GM10248 (cell line): Measurements from ENCODE around the gene RTP3.

Experiments
- CTCF ChIA-PET: fragments of 300-600 bp; sonication (Branson Sonifier 250); formaldehyde crosslinking; extraction: SDS; loops from one replicate; lab custom pipeline; 2021; ENCODE audit warnings: antibody characterized with exemption; lab: Yijun Ruan, JAX
- POLR2A ChIA-PET: fragments of 350-650 bp; sonication (Branson Sonifier 250); formaldehyde crosslinking; extraction: SDS; loops from one replicate; lab custom pipeline; 2020; ENCODE audit warnings: antibody characterized with exemption; lab: Yijun Ruan, JAX
- DNase-seq: peaks from one replicate; pipeline ENCODE4 v3.0.0; 2012; ENCODE audit errors: extremely low spot score
- TF ChIP-seq, protein P1 (sequence below): IDR thresholded peaks from 2 replicates; pipeline ENCODE4 v1.5.1; 2012; ENCODE audit warnings: mild to moderate bottlenecking, low read depth; ENCODE audit errors: extremely low read depth, missing control alignments, control extremely low read depth

Gene RTP3

DNA sequence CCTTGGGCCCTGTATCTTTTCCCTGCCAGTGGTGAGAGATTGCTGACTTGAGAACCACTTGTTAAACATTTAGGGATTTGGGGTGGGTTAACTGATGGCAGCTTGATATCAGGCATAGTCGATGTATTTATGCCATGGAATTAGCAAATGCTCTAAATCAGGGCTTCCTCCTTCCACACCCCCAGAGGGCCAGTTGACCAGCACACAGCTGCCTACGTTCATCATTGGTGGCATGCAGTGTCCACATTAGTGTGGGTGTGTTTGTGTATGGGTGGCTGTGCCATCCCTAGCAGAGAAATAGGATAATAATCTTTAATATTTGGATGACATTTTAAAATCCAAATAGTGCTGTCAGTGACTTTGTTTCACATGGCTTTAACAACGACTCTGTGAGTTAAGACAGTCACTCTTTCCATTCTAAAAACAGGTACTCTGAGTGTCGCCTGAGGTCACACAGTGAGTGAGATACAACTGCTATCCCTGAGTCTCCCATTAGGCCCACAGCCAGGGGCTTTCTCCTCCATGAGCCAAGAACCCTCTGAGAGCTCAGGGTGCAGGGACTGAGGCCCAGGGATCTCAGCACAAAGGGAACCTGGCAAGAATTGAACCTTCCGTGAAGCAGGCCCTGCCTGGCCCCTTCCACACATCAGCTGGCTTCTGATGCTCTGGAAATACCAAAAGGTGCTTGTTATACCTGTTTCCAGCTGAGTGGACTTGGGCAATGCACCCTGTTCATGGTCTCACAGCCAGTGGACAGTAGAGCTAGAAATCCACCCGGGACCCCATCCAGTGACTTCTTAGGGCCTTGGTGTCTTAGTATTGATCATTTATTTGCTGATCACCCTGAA is 28.8 kb upstream of the RTP3 start:
- POLR2A ChIA-PET = no interaction called here
- CTCF ChIA-PET = interaction anchor here (1.2 to 7.3 kb wide), 3 partner anchors 11 to 25 kb away, joined by 3 to 44 read pairs (median 5); no protein-coding TSS in a partner anchor
- no peak for DNase-seq
- TF ChIP-seq, protein P1, sequence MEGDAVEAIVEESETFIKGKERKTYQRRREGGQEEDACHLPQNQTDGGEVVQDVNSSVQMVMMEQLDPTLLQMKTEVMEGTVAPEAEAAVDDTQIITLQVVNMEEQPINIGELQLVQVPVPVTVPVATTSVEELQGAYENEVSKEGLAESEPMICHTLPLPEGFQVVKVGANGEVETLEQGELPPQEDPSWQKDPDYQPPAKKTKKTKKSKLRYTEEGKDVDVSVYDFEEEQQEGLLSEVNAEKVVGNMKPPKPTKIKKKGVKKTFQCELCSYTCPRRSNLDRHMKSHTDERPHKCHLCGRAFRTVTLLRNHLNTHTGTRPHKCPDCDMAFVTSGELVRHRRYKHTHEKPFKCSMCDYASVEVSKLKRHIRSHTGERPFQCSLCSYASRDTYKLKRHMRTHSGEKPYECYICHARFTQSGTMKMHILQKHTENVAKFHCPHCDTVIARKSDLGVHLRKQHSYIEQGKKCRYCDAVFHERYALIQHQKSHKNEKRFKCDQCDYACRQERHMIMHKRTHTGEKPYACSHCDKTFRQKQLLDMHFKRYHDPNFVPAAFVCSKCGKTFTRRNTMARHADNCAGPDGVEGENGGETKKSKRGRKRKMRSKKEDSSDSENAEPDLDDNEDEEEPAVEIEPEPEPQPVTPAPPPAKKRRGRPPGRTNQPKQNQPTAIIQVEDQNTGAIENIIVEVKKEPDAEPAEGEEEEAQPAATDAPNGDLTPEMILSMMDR = no peak

DNA sequence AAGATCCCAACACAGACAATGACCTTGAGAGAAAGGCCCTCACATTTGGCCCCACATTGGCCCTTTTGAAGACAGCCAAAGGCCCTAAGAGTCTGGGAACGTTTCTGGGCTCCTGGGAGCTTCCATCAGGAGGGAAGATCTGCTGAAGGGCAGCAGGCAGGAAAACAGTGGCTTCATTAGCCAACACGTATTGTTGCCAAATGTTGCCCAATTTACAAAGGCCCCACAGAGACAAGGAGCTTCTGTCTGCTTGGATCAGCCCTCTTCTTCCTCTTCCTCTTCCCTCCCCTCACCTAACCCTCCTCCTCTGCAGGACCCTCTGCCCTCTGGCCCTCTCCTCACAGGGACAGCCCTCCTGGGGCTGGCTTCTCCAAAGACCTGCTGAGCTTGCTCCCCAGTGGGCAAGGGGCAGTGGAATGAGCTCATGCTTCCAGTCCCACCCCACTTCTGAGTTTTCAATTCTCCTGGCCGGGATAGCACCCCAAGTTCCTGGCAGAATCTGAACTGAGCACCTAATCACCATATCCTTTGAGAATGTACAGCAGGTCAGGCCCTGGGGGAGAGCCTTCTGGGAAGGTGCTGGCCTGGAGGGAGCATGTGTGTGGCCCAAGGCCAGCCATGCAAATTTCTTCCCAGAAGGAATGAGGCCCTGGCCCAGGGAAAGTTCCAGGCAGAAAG is 28.0 kb upstream of the RTP3 start:
- ChIA-PET POLR2A (no interaction called here), CTCF (interaction anchor here (1.2 to 7.3 kb wide), 3 partner anchors 10 to 20 kb away, joined by 3 to 44 read pairs (median 11); no protein-coding TSS in a partner anchor)
- TF ChIP-seq, protein P1 = no peak
- no peak for DNase-seq

DNA sequence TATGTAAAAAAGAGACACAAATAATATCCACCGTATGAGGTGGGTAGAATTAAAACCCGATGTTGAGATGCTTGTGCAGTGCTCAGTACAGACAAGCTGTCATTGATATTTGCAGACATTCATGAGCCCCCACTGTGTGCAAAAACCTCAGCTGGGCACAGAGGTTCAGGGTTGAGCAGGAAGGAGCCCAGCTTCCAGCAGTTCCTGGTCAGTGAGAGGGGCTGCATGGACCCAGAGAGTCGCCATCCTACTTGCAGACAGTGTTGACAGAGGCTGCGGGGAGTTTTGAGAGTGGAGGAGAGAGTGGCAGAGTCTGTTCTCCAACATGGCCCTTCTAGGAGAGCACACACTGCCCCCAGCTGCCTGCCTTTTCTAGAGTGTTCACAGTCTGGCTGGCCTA is 26.9 kb upstream of the RTP3 start:
- ChIA-PET POLR2A (no interaction called here), CTCF (interaction anchor here (2.0 to 7.3 kb wide), 2 partner anchors 18 to 21 kb away, joined by 11 to 44 read pairs; no protein-coding TSS in a partner anchor)
- TF ChIP-seq, protein P1 = no peak
- no peak for DNase-seq

DNA sequence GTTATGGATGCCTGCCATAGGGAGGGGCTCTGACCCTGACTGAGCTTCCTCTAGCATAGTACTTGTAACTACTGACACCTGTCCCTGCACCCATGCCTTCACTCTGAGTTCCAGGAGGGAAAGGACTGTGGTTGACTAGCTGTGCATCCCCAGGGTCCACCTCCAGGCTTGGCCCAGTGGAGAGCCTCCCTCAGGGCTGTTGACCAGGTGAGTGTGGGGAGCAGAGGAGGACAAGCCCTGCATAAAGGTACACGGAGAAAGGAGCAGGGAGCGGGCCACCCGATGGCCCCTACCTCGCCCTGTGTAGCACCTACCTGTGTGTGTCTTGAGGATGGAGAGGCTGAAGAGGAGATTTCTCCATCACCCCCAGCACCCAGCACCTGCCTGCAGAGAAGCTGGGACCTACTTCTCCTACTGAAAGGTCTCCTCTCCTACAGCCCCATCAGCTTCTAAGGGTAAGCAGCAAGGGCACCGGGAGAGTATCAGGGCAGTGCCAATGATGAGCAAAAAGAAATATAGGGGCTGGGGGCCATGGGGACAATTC is 26.3 kb upstream of the RTP3 start:
- TF ChIP-seq, protein P1 = no peak
- ChIA-PET CTCF (interaction anchor here (1.4 to 7.3 kb wide), 3 partner anchors 10 to 22 kb away, joined by 3 to 44 read pairs (median 11); no protein-coding TSS in a partner anchor), POLR2A (no interaction called here)
- DNase-seq = no peak

DNA sequence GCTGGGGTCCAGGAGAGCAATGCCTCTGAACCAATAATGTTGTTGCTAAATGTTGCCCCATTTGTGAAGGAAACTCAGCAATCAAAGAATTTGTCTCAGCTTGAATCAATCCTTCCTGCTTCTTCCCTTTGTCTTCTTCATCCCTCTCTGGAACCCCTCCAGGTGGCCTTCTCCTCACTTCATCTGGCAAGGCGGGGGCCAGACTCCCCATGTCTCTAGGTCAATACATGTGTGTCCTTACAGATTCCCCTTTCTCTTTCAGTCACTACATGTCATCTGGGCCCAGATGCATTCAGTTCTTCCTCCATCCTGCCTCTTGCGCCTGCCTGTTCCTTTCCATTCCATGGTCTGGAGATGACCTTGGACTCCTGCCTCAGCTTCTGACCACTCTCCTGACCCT is 25.0 kb upstream of the RTP3 start:
- ChIA-PET CTCF (interaction anchor here (1.3 to 7.3 kb wide), 5 partner anchors 11 to 29 kb away, joined by 3 to 44 read pairs (median 4); no protein-coding TSS in a partner anchor), POLR2A (no interaction called here)
- DNase-seq = no peak
- TF ChIP-seq, protein P1 = no peak

DNA sequence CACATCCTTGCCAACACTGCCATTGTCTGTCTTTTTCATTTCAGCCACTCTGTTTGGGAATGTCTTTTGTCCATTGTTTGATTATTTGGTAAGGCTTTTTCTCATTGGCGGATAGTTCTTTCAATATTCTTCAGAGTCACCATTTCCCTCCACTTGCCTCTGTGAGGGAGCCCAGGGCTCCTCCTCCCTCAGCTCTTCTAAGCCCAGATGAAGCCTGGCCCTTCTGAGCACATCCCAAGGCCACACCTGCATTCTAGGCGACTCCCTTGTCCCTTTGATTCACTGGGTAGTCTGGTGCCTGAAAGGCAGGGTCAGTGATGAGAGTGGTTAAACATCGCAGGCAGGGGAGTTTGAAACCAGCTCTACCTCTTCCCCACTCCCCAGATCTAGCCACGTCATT is 20.6 kb upstream of the RTP3 start:
- no peak for DNase-seq
- POLR2A ChIA-PET = no interaction called here
- CTCF ChIA-PET = interaction anchor here (1.2 to 4.1 kb wide), 2 partner anchors 12 to 14 kb away, joined by 3 to 23 read pairs; no protein-coding TSS in a partner anchor
- TF ChIP-seq, protein P1 = no peak
